Measurements from ENCODE around the gene QRFPR.
A peak's percentile ranks its signal among the peaks of the same experiment; 100 is the strongest.
"Not testable (repeated sequence)": the region's sequence is repeated elsewhere in the genome, so short reads cannot be mapped to it uniquely, and the experiment has no call there.

QRFPR gene

GRCh38 chr4:121321466-121321865 is 59.4 kb downstream of the QRFPR start:
- peaks cover 2% of the 10 kb centered on the region for H3K9me3 ChIP-seq (ENCODE audit: severe bottlenecking)
- no peak overlapping the region for H3K4me3 ChIP-seq (ENCODE audit: low read depth, low read length)
- no peaks in the 10 kb centered on the region for H3K27me3 ChIP-seq (ENCODE audit: insufficient read depth, low read depth, severe bottlenecking)
- H3K36me3 ChIP-seq = no peaks in the 10 kb centered on the region
- H3K27ac ChIP-seq = peak overlapping the region; percentile 39
- DNase-seq = no peak
- TF ChIP-seq CTCF (IDR thresholded peaks at IDR 0.05; ENCODE audit: low read depth, low read length) = no peak

- Histone ChIP-seq H3K4me3 (ENCODE audit: low read depth, low read length) (no peak overlapping the region), H3K27me3 (ENCODE audit: insufficient read depth, low read depth, severe bottlenecking) (no peaks in the 10 kb centered on the region), H3K9me3 (ENCODE audit: severe bottlenecking) (peaks cover 2% of the 10 kb centered on the region), H3K36me3 (no peaks in the 10 kb centered on the region), H3K27ac (no peak overlapping the region)
- no peak for TF ChIP-seq CTCF (IDR thresholded peaks at IDR 0.05; ENCODE audit: low read depth, low read length)
- no peak for DNase-seq
These were observed 64.7 kb downstream of the QRFPR start for GRCh38 chr4:121316091-121316490.

- H3K9me3 ChIP-seq (ENCODE audit: severe bottlenecking); DNase-seq; H3K27me3 ChIP-seq (ENCODE audit: insufficient read depth, low read depth, severe bottlenecking); H3K27ac ChIP-seq; H3K4me3 ChIP-seq (ENCODE audit: low read depth, low read length); H3K36me3 ChIP-seq: not testable (repeated sequence)
These were observed 67.4 kb downstream of the QRFPR start for GRCh38 chr4:121313430-121313829.

GRCh38 chr4:121308828-121309227 is 72.0 kb downstream of the QRFPR start:
- Histone ChIP-seq H3K4me3 (ENCODE audit: low read depth, low read length) (no peak overlapping the region), H3K27me3 (ENCODE audit: insufficient read depth, low read depth, severe bottlenecking) (no peaks in the 10 kb centered on the region), H3K27ac (no peak overlapping the region), H3K36me3 (no peaks in the 10 kb centered on the region), H3K9me3 (ENCODE audit: severe bottlenecking) (no peaks in the 10 kb centered on the region)
- no peak for DNase-seq
- no peak for TF ChIP-seq CTCF (IDR thresholded peaks at IDR 0.05; ENCODE audit: low read depth, low read length)

- Histone ChIP-seq H3K36me3 (no peaks in the 10 kb centered on the region), H3K27me3 (ENCODE audit: insufficient read depth, low read depth, severe bottlenecking) (no peaks in the 10 kb centered on the region), H3K4me3 (ENCODE audit: low read depth, low read length) (no peak overlapping the region), H3K27ac (no peak overlapping the region), H3K9me3 (ENCODE audit: severe bottlenecking) (no peaks in the 10 kb centered on the region)
- DNase-seq = no peak
- TF ChIP-seq CTCF (IDR thresholded peaks at IDR 0.05; ENCODE audit: low read depth, low read length) = no peak
These were observed 72.5 kb downstream of the QRFPR start for GRCh38 chr4:121308328-121308663.

GRCh38 chr4:121307445-121308327 is 73.1 kb downstream of the QRFPR start:
- no peak overlapping the region for H3K27ac ChIP-seq
- no peaks in the 10 kb centered on the region for H3K27me3 ChIP-seq (ENCODE audit: insufficient read depth, low read depth, severe bottlenecking)
- peak; percentile 81 for TF ChIP-seq CTCF (IDR thresholded peaks at IDR 0.05; ENCODE audit: low read depth, low read length)
- peak; percentile 53 for DNase-seq
- no peaks in the 10 kb centered on the region for H3K9me3 ChIP-seq (ENCODE audit: severe bottlenecking)
- no peak overlapping the region for H3K4me3 ChIP-seq (ENCODE audit: low read depth, low read length)
- no peaks in the 10 kb centered on the region for H3K36me3 ChIP-seq

Measured in WERI-Rb-1 (cell line).